Stimulated activated CD4-positive, alpha-beta T cell treated with anti-CD3 and anti-CD28 coated beads, TNF-alpha, amount 100 ng/mL, for 48 hours (primary cell): ENCODE results near the gene RAE1.

ENCODE experiments used
- DNase-seq, 3 donors: peaks; one replicate each; pipeline ENCODE4 v3.0.0-alpha.2; 2020; ENCODE audit warnings: low read depth in 3 of 3

RAE1 gene

DNA sequence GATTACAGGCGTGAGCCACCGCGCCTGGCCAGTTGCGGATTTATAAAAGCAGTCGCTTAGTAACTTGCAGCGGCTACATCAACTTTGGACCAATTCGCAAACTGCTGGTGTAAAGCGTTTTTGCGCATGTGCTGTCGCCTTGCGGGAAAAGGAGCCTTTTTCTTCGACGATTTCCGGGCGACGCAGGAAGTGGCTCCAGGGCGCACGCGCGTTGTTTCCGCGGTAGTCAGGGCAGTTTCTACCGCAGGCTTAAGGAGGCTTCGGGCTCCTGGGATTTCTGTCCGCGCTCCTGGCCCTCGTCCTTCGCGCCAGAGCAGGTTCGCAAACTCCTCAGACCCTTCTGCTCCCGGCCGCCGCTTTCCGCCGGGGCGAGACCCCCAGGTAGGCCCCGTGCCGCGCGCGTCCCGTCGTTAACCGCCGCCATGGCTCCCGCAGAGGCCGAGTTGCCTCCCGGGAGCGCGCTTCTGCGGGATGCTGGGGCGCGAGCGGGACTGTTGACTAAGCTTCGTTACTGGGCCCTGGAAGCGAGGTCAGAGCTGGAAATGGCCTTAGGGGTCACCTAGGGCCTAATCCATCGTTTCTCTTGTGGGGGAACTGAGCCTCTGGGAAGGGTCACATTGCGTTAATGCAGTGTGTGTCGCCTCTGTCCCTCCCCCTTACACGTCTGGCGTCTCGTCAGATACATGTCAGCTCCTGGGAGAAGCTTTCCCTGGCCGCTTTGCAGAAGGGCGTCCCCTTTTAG, at the start of gene RAE1:
TSS of gene RAE1 (plus strand) at position 214 of the 742 bp plus-strand sequence. CDS start 2,784 bp downstream, outside the sequence.
- peak; percentile 80 to 85 (median 81) for DNase-seq

DNA sequence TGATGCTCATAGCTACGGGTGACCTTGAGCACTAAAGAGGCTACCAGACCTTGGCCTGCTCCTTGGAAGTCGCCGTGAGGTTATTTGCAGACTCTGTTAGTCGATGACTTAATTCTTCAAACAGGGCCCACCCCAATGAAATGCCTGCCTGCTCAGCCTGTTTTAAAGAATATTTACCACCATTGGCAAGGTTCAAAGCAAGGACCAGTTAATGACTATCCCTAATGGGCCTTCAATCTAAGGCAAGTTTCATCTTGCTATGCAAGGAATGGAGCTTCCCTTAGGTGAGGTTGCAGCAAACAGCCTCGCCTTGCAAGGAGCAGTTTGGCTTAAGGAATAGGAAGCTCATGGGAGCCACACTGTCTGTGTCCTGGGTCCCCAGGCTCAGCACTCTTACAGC, 44.3 kb upstream of the RAE1 start:
- DNase-seq, result no peak

- no peak for DNase-seq
Measured at GRCh38 chr20:57308451-57309271, 42.4 kb upstream of the RAE1 start.

DNA sequence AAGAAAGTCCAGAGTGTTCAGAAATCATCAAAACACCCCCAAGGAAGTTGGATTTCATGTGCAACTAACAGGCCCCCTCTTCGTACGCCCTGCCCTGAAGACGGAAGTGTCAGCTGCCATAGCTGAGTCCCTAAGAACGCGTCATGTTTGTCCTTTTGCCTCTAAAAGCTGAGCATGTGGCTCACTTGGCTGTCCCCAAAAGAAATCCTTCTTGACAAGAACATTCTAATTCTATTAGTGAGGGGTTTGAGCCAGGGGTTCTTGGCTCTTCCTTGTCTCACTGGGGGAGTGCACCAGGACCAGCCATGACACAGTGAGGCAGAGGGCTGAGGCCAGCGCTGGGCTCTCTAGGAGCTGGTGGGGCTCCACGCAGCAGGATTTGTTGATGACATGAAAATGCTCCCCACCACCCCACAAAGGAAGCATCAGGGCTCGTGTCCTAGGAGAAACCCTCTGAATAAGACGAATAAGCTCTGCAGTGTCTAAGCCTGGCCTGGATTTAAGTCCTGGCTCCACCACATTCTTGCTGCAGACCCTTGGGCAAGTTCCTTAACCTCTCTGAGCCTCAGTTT, 41.4 kb upstream of the RAE1 start:
- no peak for DNase-seq

DNA sequence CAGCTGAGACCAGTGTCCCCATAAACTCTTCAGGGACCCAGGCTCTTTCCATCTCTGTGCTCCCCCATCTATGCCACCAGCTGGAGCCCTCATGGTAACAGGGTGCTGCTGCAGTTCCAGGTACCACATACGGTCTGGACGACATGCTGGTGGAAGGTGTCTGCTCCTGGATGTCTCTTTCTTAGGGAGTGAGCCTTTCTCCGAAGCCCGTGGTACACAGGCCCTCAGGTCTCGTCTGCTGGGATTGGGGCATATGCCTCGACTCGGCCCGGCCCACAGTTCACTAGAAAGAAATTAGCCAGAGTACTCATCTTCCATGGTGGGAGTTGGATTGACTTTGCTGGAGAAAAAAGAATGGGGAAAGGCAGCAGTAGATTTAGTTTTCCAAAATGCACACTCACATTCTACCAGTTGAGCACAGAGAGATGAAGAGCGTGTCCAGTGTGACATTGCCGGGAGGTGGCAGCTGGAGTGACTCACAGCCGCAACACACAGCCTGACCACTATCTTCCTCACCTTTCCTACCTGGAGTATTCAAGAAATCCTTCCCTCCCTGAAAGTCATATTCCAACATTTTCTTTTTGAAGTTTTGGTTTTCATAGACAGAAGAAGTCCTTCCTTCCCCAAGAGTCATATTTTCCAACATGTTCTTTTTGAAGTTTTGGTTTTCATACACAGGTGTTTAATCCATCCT, 40.1 kb upstream of the RAE1 start:
- no peak for DNase-seq

- DNase-seq, result no peak
Measured at GRCh38 chr20:57312138-57312537, 38.9 kb upstream of the RAE1 start.

DNA sequence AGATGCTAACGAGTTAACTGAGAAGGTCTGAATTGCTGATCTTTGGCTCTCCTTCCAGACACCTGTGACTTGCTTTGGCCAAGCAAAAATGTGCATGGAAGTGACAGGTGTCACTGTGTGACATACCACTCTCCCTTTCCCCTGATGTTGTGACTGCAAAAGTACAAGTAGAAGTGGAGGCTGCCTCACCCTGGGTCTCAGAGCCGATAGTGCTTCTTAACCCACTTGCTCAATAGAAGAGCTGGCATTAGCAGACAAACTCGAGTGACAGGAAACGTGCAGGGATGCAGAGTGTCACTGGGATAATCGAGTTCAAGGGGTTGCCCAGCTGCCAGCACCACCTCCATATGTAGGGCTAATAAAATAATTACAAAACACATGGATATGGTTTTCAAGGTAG, 37.8 kb upstream of the RAE1 start:
- DNase-seq, result no peak

- DNase-seq, result no peak
Measured at GRCh38 chr20:57313951-57314350, 37.1 kb upstream of the RAE1 start.

GRCh38 chr20:57315083-57315975, 35.7 kb upstream of the RAE1 start:
- DNase-seq, result no peak

GRCh38 chr20:57315976-57316480, 35.0 kb upstream of the RAE1 start:
- no peak for DNase-seq

- no peak for DNase-seq
Measured at GRCh38 chr20:57316795-57317201, 34.3 kb upstream of the RAE1 start.

- DNase-seq, result no peak
Measured at GRCh38 chr20:57317316-57317788, 33.7 kb upstream of the RAE1 start.

- DNase-seq, result no peak
Measured at GRCh38 chr20:57317789-57318371, 33.2 kb upstream of the RAE1 start.

GRCh38 chr20:57319584-57319983, 31.5 kb upstream of the RAE1 start:
- DNase-seq, result no peak

DNA sequence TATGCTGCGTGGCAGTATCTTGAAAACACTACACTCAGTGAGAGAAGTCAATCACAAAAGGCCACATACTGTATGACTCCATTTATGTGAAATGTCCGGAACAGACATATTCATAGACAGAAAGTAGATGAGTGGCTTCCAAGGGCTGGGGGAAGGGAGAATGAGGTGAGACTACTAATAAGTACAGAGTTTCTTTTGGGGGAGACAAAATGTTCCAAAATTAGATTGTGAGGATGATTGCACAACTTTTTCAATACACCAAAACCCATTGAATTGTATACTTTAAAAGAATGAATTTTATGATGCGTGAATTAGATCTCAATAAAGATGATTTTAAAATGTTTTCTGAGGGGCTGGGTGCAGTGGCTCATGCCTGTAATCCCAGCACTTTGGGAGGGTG, 30.7 kb upstream of the RAE1 start:
- DNase-seq, result no peak

- no peak for DNase-seq
Measured at GRCh38 chr20:57321142-57321541, 29.9 kb upstream of the RAE1 start.

GRCh38 chr20:57322476-57322875, 28.6 kb upstream of the RAE1 start:
- DNase-seq, result no peak

DNA sequence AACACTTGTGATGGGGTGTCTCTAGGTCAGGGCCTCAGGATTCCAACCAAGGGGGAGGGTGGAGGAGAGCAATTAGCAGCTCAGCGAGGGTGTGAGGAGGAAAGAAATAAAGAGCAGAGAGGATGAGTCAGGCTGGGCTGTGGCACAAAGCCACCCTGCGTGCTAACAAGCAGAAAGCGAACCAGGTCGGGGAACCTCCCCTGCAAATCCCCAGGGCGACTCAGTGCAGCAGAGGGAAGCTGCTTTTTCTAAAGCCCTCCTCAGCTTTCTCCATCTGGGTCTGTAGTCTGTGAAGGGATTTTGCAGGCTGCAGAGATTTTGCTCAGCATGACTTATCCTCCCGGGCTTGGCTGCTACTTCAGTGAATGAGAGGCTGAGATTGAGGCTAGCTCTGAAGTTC, 28.0 kb upstream of the RAE1 start:
- no peak for DNase-seq

GRCh38 chr20:57325632-57326356, 25.3 kb upstream of the RAE1 start:
- DNase-seq, result no peak
